Measurements from ENCODE around the gene GPD2. TPM values are rescaled to one million over a fixed set of nuclear protein-coding genes. Genes with fewer than 3 reads are reported as not detected.
A peak's percentile ranks its signal among the peaks of the same experiment; 100 is the strongest.

The GPD2 gene
- total and polyA plus RNA-seq, 11 donors: 3.5 to 24.8 (median 14.1) TPM

GRCh38 chr2:156397229-156397628, 39.0 kb upstream of the GPD2 start:
- no peaks in the 10 kb centered on the region for H3K36me3 ChIP-seq
- WGBS, 4 donors: 85 to 96% (median 95%) methylated on average over 4 of the region's 4 CpGs
- ATAC-seq (no peak), DNase-seq (no peak)
- H3K9me3 ChIP-seq: no peaks in the 10 kb centered on the region
- no peak overlapping the region for H3K4me3 ChIP-seq
- H3K27me3 ChIP-seq: peaks cover 0 to 9% (median 0%) of the 10 kb centered on the region in 9 donors
- intact Hi-C loops (cut with DNase I): loop anchor here in 3 of 10 donors (5.0 to 10.0 kb wide), 3 partner anchors 50 to 202 kb away; no protein-coding TSS in a partner anchor
- TF ChIP-seq POLR2A (IDR thresholded peaks at IDR 0.05) (no peak), CTCF (IDR thresholded peaks at IDR 0.05) (no peak)
- no peak overlapping the region for H3K27ac ChIP-seq
- H3K4me1 ChIP-seq: peaks cover 0 to 15% (median 5%) of the 10 kb centered on the region in 12 donors

- ATAC-seq (no peak), DNase-seq (no peak)
- no peak for TF ChIP-seq CTCF (IDR thresholded peaks at IDR 0.05)
- TF ChIP-seq POLR2A (IDR thresholded peaks at IDR 0.05): no peak
- Histone ChIP-seq H3K4me1 (peaks cover 0 to 15% (median 5%) of the 10 kb centered on the region in 12 donors), H3K27me3 (peaks cover 0 to 9% (median 0%) of the 10 kb centered on the region in 9 donors), H3K9me3 (no peaks in the 10 kb centered on the region), H3K27ac (no peak overlapping the region), H3K4me3 (no peak overlapping the region), H3K36me3 (no peaks in the 10 kb centered on the region)
- WGBS, 4 donors: 71 to 78% (median 75%) methylated on average over 5 of the region's 5 CpGs
- intact Hi-C loops (cut with DNase I): loop anchor here in 3 of 10 donors (5.0 to 10.0 kb wide), 3 partner anchors 51 to 203 kb away; no protein-coding TSS in a partner anchor
Observed at GRCh38 chr2:156398176-156398575, 38.0 kb upstream of the GPD2 start.

GRCh38 chr2:156399224-156399949, 36.8 kb upstream of the GPD2 start:
- Histone ChIP-seq H3K4me1 (peaks cover 0 to 15% (median 5%) of the 10 kb centered on the region in 12 donors), H3K36me3 (no peaks in the 10 kb centered on the region), H3K27me3 (peaks cover 0 to 5% (median 0%) of the 10 kb centered on the region in 9 donors), H3K9me3 (no peaks in the 10 kb centered on the region), H3K27ac (peak overlapping the region in 11 of 12 donors; percentile 86 to 97 (median 93)), H3K4me3 (peak overlapping the region; percentile 66 to 93 (median 76))
- intact Hi-C loops (cut with DNase I): loop anchor here in 3 of 10 donors (5.0 to 10.0 kb wide), 3 partner anchors 52 to 205 kb away; no protein-coding TSS in a partner anchor
- no peak for ATAC-seq
- 67 to 78% (median 70%) methylated on average over 10 of the region's 10 CpGs for WGBS, 4 donors
- no peak for DNase-seq
- TF ChIP-seq POLR2A (IDR thresholded peaks at IDR 0.05) (no peak), CTCF (IDR thresholded peaks at IDR 0.05) (no peak)

Measured in heart left ventricle (tissue), 16 donors.